ENCODE measurements around the gene DCDC1. TPM values are rescaled to one million over a fixed set of nuclear protein-coding genes. Genes with fewer than 3 reads are reported as not detected.

DCDC1 gene
- total RNA-seq, 1 donor from 2014 or later = 0.11 TPM

DNA sequence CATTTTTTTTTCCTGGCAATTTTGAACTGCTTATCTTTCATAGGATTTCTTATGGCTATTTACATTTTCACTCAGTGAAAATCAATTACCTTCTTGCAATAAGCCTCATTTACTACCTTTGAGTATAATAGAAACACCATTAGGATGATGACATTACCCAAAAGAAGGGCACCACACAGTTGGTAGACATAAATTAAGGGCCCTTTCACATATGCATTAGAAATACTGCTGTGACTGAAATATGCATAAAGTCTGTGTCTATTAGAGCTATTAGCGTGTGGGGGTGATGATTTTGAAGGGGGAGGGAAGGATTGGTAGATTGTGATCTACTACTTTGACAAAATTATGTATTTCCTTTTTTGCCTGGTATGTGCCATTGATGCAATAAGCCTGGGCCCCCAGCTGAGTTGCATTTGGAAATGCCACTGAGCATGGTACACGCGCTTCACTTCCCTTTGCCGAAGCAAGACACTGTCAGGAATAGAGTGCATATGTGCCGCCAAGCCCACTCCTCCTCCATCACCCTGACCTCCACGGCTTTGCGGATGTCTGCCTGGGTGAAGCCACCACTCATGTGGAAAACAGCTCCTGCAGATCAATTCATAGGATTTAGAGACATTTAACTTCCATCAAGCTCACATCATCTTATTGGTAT is 339.3 kb downstream of the DCDC1 start:
- no peak for DNase-seq
- ATAC-seq (ENCODE audit: poor library complexity) = no peak
- intact Hi-C loops (cut with DNase I) = no loop called here

DNA sequence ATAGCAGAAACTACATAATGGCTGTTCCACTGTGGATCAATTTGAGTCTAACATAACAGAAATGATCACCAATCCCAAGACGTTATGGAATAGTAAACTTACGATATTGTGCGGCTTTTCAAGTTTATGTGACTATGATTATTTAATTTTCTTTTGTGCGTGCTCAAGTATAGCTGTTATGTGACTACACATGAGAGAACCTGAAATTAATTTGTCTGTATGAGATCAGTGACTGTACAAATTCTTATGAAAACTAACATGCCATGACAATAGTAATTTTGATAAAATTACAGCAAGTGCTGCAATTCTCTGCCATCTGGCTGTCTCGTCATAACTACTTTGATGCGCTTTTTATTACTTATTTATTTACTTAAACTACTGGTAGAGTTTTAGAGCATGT is 343.2 kb downstream of the DCDC1 start:
- intact Hi-C loops (cut with DNase I) = no loop called here
- ATAC-seq (ENCODE audit: poor library complexity) = no peak
- DNase-seq = no peak

DNA sequence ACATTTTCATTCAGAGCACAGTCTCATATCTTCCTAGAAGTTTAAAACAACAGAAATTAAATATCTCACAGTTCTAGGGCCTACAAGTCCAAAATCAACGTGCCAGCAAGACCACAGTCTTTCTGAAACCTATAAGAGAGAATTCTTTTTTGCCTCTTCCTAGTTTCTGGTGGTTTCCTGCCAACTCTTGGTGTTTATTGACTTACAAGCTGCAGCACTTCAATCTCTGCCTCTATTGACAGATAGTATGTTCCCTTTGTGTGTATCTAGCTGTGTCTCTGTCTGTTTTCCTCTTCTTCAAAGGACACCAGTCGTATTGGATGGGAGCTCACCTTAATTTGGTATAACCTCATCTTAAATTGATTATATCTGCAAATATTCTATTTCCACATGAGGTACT is 347.5 kb downstream of the DCDC1 start:
- ATAC-seq (ENCODE audit: poor library complexity) (no peak), DNase-seq (no peak)
- intact Hi-C loops (cut with DNase I) = no loop called here

DNA sequence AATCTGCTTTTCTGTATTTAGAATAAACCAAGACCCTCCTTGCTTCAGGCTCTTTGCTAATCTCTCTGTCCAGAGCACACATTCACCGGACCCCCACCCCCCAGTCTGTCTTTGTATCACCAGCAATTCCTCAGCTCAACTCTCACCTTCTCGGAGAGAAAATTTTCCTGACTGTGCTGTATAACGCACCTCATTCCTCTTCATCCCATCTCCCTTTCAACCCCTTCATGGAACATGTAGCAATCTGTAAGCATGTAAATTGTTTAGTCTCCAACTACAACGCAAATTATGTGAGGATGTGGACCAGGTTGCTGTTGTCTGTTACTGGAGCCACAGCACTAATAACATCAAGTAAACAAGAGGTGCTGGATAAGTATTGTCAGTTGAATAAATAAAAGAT is 349.8 kb downstream of the DCDC1 start:
- intact Hi-C loops (cut with DNase I) = no loop called here
- DNase-seq (no peak), ATAC-seq (ENCODE audit: poor library complexity) (no peak)

DNA sequence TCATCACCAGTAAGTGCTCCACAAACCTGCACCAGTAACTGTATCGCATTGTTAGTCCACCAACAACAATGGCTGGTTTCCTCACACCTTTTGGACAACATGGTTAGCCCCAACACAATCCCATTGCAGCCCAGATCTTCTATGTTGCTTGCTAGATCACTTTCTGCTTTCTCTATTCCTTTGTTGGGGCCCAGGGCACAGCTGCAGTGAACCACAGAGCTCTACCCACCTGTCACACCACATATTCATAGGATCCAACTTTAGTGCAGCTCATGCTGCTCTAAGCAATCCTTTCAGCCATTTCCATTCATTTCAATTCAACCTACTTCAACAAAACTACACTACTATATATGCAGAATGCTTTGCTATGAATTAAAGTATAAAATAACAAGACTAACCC is 364.3 kb downstream of the DCDC1 start:
- ATAC-seq (ENCODE audit: poor library complexity) = no peak
- intact Hi-C loops (cut with DNase I) = no loop called here
- no peak for DNase-seq

DNA sequence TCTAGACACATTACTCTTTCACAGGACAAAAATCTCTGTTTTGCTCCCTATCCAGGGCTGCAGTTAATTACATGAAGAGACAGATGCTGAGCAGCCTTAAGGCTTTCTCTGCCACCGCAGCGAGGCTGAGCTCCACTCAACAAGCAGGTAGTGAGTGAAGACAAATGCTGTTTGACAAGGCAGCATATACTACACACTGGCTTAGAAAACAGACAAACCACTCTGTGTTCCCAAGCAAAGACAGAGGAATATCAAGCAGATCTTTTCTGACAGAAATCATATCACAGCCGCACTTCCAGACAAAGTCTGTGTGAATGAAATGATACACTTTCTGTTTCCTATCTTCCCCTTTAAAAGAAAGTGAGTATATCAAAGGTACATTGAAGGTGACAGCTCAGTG is 368.1 kb downstream of the DCDC1 start:
- intact Hi-C loops (cut with DNase I) = no loop called here
- DNase-seq (no peak), ATAC-seq (ENCODE audit: poor library complexity) (no peak)

DNA sequence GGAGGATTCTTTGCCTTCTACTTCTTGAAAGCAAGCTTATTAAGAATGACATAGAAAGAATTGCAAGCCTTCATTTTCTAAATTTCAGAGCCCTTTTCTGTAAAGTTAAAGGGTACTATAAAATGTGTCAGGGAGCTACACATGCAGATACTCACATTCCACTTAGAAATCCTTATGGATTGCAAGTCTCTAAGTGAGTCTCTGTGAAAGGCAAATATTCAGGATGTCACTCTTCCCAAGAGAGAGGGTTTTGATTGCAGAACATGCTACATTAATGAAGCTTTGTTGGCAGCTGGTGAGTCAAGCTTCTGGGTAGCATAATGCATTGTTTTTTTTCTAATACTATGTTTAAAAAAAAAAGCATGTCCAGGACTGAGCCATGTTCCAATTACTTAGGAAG is 369.2 kb downstream of the DCDC1 start:
- intact Hi-C loops (cut with DNase I) = no loop called here
- DNase-seq (no peak), ATAC-seq (ENCODE audit: poor library complexity) (no peak)

DNA sequence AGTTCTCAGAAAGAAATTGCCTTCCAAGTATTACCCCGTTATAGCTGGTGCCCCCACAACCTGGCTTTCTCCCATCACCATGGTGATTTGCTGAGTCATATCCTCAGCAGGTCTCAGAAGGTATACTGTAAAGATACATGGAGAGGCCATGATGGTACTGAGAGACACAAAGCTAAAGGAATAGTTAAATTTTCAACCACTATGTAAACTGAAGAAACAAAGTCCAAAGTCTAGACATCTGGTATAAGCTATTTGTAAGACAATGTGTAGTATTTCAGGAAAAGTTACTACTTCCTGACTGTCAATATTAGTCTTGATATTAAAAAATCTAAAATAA is 377.1 kb downstream of the DCDC1 start:
- intact Hi-C loops (cut with DNase I) = no loop called here
- no peak for ATAC-seq (ENCODE audit: poor library complexity)
- DNase-seq = no peak

DNA sequence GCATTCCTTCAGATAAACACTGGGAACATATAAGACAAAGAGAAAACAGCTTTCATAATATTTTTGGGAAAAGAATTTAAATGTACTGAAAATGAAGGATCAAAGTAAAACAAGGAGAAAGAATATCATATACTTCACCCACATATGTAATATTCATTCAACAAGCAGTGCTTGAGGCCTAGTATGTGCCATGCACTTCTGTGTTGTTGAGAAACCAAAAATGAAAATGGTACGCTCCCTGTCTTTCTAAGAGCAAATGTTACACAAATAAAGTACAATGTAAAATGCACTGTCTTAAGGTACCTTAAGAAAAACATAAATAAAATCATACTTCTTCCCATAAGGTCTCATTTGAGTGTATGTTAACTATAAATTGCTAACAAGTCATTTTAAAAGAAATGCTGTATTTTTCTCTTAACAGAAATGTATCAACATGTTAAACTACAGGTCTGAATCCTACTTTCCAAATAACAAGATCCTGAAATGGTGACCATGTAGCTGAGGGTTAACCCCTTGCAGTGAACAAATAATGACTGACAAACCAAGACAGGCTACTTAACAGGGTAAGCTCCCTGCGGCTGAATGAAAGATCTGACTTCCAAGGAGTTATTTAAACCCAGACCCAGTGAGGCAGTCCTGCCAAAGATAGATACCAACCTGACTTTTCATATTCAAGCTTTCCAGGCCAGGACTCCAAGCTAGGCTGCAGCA is 377.6 kb downstream of the DCDC1 start:
- DNase-seq (no peak), ATAC-seq (ENCODE audit: poor library complexity) (no peak)
- intact Hi-C loops (cut with DNase I) = no loop called here

DNA sequence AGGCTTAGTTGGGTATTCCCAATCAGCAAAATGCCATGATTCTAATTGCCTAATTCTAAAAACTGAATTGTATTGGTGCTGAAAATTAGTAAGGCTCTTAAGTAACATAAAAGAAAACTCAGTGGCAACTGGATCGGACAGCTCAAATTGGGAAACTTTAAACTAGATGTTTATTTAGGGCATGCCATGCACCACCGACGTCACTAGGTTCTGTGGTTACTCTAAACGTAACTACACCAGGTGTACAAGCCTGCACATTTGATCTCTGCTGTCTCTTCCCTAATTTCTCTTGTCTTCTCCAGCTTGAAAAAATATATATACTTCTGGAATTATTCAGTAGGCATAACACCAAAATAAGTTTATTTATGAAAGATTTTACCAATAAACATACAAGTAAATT is 378.2 kb downstream of the DCDC1 start:
- no peak for DNase-seq
- intact Hi-C loops (cut with DNase I) = no loop called here
- ATAC-seq (ENCODE audit: poor library complexity) = no peak

DNA sequence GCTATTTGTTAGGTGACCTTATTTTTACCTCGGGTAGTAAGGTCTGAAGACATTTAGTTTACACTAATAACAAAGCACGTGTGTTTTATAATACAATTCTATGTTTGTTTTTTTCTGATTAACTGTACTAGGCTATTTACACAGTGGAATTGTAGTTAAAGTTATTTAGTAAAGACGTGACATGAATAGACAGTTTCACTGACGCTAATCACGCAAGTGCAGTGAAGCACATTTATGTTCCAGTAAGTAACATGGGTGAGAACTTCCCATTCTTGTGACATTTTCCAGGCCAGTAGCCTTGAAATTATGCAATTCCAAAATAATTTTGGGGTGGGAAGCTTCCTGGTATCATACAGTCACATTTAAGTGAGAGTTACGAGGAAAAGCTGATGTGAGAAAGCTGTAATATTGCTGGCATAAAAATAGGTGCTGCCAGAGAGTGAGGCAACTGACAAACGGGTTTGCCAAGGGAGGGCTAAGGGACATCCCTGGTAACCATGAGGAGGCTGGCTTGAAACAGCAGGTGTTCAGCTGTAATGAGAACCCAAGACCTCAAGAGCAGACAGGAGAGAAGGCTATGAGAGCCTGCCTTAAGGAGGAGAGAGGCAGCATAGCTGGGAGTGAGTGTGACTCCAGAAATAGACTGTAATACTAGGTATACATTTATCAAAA is 378.8 kb downstream of the DCDC1 start:
- ATAC-seq (ENCODE audit: poor library complexity) = no peak

DNA sequence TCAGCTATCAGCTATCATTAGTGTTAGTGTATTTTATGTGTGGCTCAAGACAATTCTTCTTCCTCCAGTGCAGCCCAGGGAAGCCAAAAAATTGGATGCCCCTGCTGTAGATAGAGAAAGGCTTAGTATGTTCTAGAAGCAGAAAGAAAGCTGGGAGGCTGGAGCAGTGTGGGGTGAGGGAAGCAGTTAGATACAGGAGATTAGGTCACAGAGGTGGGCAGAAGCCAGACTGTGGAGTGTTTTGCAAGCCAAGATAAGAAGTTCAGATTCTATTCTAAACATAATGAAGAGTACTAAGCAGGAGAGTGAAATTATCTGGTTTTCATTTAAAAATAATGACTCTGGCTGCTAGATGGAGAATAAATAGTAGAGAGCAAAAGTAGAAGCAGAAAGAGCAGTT is 381.7 kb downstream of the DCDC1 start:
- DNase-seq = no peak
- intact Hi-C loops (cut with DNase I) = no loop called here
- no peak for ATAC-seq (ENCODE audit: poor library complexity)

More for the DNA sequence above, 378.8 kb downstream of the DCDC1 start:
- intact Hi-C loops (cut with DNase I) = no loop called here
- DNase-seq = no peak

DNA sequence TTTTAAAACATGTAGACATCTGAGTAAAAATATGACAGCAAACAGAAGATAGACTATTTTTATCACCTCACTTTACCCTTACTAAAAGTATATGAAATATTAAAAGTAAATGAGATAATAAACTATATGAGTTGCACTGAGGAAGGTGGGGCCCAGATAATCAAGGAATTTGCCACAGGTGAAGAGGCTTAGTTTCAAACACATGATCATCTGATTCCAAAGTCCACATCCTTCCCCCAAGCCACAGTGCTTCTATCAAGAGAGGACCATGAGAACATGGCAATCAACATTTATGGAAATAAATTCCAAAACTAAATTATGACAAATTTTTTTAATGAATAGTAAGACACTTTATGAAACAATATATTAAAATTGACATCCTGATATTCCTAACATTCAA is 384.0 kb downstream of the DCDC1 start:
- intact Hi-C loops (cut with DNase I) = no loop called here
- DNase-seq = no peak
- no peak for ATAC-seq (ENCODE audit: poor library complexity)

DNA sequence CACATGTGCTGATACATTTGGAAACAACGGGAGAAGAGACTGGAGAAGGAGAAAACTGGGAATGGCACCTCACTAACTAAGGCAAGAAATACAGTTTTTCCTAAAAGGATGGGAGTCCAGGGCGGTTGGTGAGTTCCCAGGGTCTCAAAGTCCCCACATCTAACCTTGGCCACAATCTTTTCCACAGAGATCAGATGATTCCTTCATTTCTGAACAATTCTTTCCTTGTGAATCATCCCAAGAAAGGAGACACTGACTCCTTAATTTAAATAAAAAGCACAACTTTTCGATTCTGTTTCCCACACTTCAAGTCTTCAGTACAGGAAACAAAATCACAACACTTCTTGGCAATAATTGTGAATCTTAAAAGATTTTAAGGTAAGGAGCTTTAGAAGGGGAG is 384.7 kb downstream of the DCDC1 start:
- intact Hi-C loops (cut with DNase I) = no loop called here
- ATAC-seq (ENCODE audit: poor library complexity) = no peak

DNA sequence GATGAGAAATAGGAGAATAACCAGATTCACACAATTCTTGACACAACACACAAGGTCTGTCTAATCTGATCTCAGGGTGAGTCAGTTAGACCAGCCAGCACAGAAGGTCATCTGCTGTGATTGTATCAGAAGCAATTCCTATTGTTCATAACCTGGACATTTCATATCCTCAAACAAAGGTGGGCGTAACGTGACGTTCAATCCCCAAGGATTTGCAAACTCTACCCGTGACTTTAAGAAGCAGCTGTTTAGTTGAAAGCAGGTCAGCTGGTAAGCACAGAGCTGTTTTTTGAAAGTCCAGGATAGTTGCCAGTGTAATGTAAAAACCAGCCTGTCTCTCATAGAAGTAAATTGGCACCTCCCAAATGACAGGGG is 385.1 kb downstream of the DCDC1 start:
- DNase-seq (no peak), ATAC-seq (ENCODE audit: poor library complexity) (no peak)
- intact Hi-C loops (cut with DNase I) = no loop called here

More for the DNA sequence above, 384.7 kb downstream of the DCDC1 start:
- DNase-seq = no peak

DNA sequence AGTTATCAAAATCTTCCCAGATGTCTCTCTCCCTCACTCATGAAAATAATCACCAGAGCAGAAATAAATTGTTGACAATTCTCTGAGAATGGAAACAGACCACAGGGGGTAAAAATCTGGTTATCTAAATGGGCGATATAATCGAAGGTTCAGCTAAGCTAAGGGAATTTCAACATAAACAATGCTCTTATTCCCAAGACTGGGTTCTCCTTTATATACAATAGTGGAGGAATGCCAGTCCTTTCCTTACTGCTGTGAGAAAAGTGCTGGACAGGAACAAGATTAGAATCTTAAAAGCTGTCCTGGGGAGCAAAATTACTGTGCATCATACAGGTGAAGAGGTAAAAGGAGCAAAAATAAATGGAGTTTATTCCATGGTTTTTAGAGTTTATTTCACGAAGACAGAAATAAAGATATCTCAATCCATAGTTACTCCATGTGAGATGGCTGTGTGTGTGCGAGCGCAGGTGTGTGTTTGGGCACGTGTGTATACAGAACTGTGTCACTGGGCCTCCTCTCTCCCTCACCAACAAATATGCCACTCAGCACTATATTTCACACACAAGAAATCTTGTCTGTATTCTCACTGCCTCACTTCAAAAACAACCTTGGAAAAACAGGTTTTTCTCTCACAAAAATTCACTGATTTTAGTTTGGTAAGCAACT is 385.6 kb downstream of the DCDC1 start:
- DNase-seq = no peak
- no peak for ATAC-seq (ENCODE audit: poor library complexity)
- intact Hi-C loops (cut with DNase I) = no loop called here

DNA sequence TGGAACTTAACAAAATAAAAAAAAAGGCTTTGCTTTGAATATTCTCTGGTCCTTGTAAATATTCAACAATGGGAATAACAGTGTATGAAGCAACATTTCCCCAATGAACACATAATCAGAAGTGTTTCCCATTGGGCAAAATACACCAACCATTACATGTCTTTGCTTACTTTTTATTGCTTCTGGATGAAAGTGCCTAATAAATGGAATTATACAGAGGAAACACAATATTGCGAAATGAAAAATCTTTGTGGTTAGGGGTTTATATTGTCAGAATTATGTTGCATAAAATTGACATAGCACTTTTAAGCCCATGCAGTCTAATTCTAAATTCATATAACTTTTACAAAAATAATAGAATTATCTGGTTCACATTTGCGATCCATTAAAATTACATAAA is 386.4 kb downstream of the DCDC1 start:
- ATAC-seq (ENCODE audit: poor library complexity) = no peak
- DNase-seq = no peak
- intact Hi-C loops (cut with DNase I) = no loop called here

DNA sequence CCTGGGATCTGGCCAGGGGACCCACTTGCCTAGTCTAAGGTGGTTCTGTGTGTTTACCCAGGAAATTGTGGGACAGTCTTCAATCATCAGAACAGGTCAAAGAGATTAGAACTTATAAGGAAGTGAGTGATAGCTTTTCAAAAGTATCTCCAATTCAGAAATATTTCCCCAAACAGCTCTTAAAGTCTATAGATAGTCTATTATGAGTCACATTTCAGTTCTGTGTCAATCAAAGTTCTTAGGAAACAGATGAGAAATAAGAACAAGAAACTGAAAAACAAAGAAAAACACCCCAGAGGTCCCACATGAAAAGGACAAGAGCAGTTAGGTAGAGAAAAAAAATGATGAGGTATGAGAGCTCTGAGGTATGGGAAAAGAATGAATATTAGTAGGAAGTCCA is 402.0 kb downstream of the DCDC1 start:
- DNase-seq (no peak), ATAC-seq (ENCODE audit: poor library complexity) (no peak)
- intact Hi-C loops (cut with DNase I) = no loop called here

DNA sequence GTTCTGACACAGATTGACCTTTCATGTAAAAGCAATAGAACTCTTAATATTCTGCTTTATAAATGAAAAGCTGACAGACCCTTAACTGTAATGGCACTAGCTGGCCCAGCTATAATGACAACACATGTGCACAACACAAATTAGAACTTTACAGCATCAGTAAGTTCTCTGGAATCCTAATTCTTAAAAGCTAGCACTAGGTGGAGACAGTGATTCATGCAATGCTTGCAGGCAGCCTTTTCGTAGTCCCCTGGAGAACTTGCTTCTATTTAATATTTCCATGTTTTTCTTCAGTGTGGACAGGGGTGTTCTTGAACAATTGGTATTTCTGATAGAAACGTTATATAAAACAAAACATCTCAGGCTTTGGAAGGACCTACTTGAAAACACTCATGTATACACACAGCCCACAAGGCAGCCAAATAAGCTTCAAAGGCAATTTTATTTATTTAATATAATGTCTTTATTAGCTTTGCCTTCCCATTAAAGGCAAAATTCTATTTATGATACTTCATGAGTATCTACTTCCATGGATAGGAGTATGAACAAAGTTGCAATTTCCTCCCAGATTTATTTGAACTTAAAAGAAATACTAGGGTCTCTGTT is 409.0 kb downstream of the DCDC1 start:
- ATAC-seq (ENCODE audit: poor library complexity) (no peak), DNase-seq (no peak)
- intact Hi-C loops (cut with DNase I) = no loop called here

DNA sequence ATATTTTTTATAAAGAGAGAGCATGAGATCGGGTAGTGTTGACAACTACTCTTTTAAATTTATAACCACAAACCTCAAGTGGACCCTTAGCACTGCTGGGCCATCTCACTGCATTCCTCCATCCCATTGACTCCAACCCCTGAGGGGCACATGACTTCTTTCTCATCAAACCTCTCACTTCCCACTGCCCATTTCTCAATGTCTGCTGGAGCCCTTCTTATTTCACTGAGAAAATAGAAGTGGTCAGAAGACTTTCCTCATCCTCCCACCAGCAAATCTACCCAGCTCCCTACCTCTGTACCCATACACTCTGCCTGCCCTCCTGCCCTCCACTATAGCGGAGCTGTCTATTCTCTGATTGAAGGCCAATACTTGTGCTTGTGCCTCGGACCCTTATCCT is 412.8 kb downstream of the DCDC1 start:
- DNase-seq = no peak
- ATAC-seq (ENCODE audit: poor library complexity) = no peak
- intact Hi-C loops (cut with DNase I) = no loop called here
